MCF 10A (cell line): ENCODE results near the gene CLPTM1. TPM values are rescaled to one million over a fixed set of nuclear protein-coding genes. Genes with fewer than 3 reads are reported as not detected.
"Not testable (repeated sequence)": the region's sequence is repeated elsewhere in the genome, so short reads cannot be mapped to it uniquely, and the experiment has no call there.

ENCODE experiments used
- BruUV-seq: library from RNA; stranded (reverse); fragments of 400-500 nt; replicated peaks from 2 replicates; lab custom pipeline; 2021; lab: Mats Ljungman, UMichigan
- CTCF ChIA-PET: fragments of 300-600 bp; sonication (Branson Sonifier 250); formaldehyde crosslinking; extraction: SDS; loops from one replicate; lab custom pipeline; 2021; ENCODE audit warnings: antibody characterized with exemption, inconsistent platforms; lab: Yijun Ruan, JAX
- POLR2A ChIA-PET: fragments of 300-600, 350-650 bp; sonication (Branson Sonifier 250); formaldehyde crosslinking; extraction: SDS; loops from one replicate; lab custom pipeline; 2020; ENCODE audit warnings: antibody characterized with exemption, inconsistent platforms; lab: Yijun Ruan, JAX
- DNase-seq: peaks from one replicate; pipeline ENCODE4 v3.0.0-alpha.2; 2018; ENCODE audit not compliant: unreplicated experiment
- H3K27ac Mint-ChIP-seq: one replicate; pipeline ENCODE4 v1.8.0; 2022; ENCODE audit warnings: mild to moderate bottlenecking, low read depth, mixed read lengths; ENCODE audit not compliant: unreplicated experiment
- H3K27me3 Mint-ChIP-seq: one replicate; pipeline ENCODE4 v1.8.0; 2022; ENCODE audit warnings: mixed read lengths; ENCODE audit not compliant: insufficient read depth, unreplicated experiment
- H3K36me3 Mint-ChIP-seq: one replicate; pipeline ENCODE4 v1.8.0; 2022; ENCODE audit warnings: mild to moderate bottlenecking, moderate library complexity, mixed read lengths; ENCODE audit not compliant: insufficient read depth, unreplicated experiment
- H3K4me1 Mint-ChIP-seq: one replicate; pipeline ENCODE4 v1.8.0; 2022; ENCODE audit warnings: mixed read lengths; ENCODE audit not compliant: insufficient read depth, unreplicated experiment
- H3K4me3 Mint-ChIP-seq: one replicate; pipeline ENCODE4 v1.8.0; 2022; ENCODE audit warnings: mild to moderate bottlenecking, moderate library complexity, mixed read lengths; ENCODE audit not compliant: unreplicated experiment
- H3K9me3 Mint-ChIP-seq: one replicate; pipeline ENCODE4 v1.8.0; 2022; ENCODE audit warnings: mixed read lengths; ENCODE audit not compliant: unreplicated experiment
- CTCF ChIP-seq: fragments of 200-600 bp; IDR thresholded peaks from one replicate; pipeline ENCODE4 v1.8.0; 2022; ENCODE audit warnings: antibody characterized with exemption, mild to moderate bottlenecking; ENCODE audit not compliant: unreplicated experiment
- intact Hi-C: fragments of 100-400 bp; cut with micrococcal nuclease; formaldehyde crosslinking; loops from 2 replicates; pipeline ENCODE4 v1.14.1; 2022
- total RNA-seq: library from RNA; stranded (reverse); gene quantifications from 2 replicates; pipeline ENCODE4 v1.2.3, GENCODE V29; 2022

The CLPTM1 gene
- total RNA-seq, 1 experiment from 2014 or later, result 101 TPM

DNA sequence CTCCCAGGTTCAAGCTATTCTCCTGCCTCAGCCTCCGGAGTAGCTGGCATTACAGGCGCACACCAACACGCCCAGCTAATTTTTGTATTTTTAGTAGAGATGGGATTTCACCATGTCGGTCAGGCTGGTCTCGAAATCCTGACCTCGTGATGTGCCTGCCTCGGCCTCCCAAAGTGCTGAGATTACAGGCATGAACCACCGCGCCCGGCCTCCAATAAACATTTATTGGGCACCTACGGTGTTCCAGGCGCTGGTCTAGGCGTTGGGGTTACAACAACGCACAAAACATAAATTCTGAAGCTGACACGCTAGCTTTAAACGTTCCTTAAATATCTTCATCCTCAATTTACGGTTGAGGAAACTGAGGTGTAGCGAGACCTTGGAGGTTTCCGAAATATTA is 45.5 kb downstream of the CLPTM1 start:
- peak overlapping the region; percentile 94 for H3K27ac Mint-ChIP-seq
- ChIA-PET POLR2A (interaction anchor here (0.7 to 3.2 kb wide), 4 partner anchors 12 to 90 kb away, joined by 3 to 22 read pairs (median 4); partner anchors contain the start of gene CLASRP), CTCF (interaction anchor here (3.1 kb wide), 1 partner anchor 11 kb away, joined by 15 read pairs; no protein-coding TSS in a partner anchor)
- H3K27me3 Mint-ChIP-seq, DNase-seq, intact Hi-C loops, H3K9me3 Mint-ChIP-seq, H3K4me1 Mint-ChIP-seq, BruUV-seq: not testable (repeated sequence)
- peak overlapping the region; percentile 86 for H3K4me3 Mint-ChIP-seq
- H3K36me3 Mint-ChIP-seq, result peaks cover 50% of the 10 kb centered on the region

- Mint-ChIP-seq H3K27ac (peak within 1 kb of the TSS; percentile 94), H3K36me3 (peaks cover 55% of the 10 kb centered on the region), H3K9me3 (no peaks in the 10 kb centered on the region), H3K4me1 (peaks cover 8% of the 10 kb centered on the region), H3K27me3 (no peaks in the 10 kb centered on the region), H3K4me3 (peak within 1 kb of the TSS; percentile 86)
- DNase-seq, result peak; percentile 95
- intact Hi-C loops, result no loop called here
- BruUV-seq, result no TSS peak
- ChIA-PET POLR2A (interaction anchor here (0.6 to 3.2 kb wide), 9 partner anchors 12 to 309 kb away, joined by 3 to 22 read pairs (median 3); partner anchors contain the start of genes CLASRP, TOMM40 and TRAPPC6A), CTCF (no interaction called here)
- no peak for TF ChIP-seq CTCF
Measured at GRCh38 chr19:45001087-45001739, 46.0 kb downstream of the CLPTM1 start, which contains the start of gene RELB. Gene RELB, plus strand, starts transcription at chr19:45001464. Its CDS starts 116 bp downstream, at chr19:45001580.

DNA sequence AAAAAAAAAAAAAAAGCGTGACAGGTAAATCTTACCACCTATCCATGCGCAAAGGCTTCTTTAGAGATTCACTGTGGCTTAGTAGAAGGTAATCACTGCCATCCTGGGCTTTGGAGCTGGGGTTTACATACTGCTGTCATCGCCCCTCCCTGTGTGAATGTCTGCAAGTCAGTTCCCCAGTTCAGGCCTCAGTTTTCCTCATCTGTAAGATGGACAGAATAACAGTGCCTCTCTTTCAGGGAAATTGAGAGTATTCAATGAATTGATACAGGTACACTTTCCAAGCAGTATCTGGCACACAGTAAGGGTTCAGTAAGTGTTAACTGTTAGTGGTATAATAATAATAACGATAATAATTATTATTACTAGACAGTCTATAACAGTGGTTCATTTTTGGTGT is 48.3 kb downstream of the CLPTM1 start:
- no peaks in the 10 kb centered on the region for H3K9me3 Mint-ChIP-seq
- no peak for DNase-seq
- TSS peak; percentile 54 for BruUV-seq
- H3K36me3 Mint-ChIP-seq, result peaks cover 63% of the 10 kb centered on the region
- H3K27me3 Mint-ChIP-seq, result no peaks in the 10 kb centered on the region
- no peak overlapping the region for H3K4me3 Mint-ChIP-seq
- ChIA-PET CTCF (interaction anchor here (0.6 kb wide), 1 partner anchor 230 kb away, joined by 5 read pairs; no protein-coding TSS in a partner anchor), POLR2A (no interaction called here)
- H3K4me1 Mint-ChIP-seq, result peaks cover 8% of the 10 kb centered on the region
- TF ChIP-seq CTCF, result no peak
- intact Hi-C loops, result no loop called here
- H3K27ac Mint-ChIP-seq, result no peak overlapping the region

DNA sequence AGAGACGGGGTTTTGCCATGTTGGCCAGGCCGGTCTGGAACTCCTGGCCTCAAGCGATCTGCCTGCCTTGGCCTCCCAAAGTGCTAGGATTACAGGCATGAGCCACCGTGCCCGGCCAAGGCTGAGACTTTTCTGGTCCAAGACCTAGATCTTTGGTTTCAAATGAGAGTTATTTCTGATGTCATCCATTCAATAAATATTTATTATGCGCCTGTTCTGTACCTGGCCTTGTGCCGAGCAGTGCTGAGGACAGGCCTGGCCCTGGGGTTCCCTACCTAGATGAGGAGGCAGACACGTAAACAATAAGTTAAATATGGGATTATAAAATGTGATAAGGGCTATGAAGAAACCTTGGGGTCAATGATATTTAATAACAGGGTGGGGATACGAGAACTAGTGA is 50.6 kb downstream of the CLPTM1 start:
- TF ChIP-seq CTCF, result no peak
- Mint-ChIP-seq H3K4me3 (no peak overlapping the region), H3K9me3 (no peaks in the 10 kb centered on the region), H3K36me3 (peaks cover 77% of the 10 kb centered on the region), H3K4me1 (peaks cover 8% of the 10 kb centered on the region), H3K27ac (no peak overlapping the region), H3K27me3 (no peaks in the 10 kb centered on the region)
- no peak for DNase-seq
- CTCF ChIA-PET, result no interaction called here
- BruUV-seq, result no TSS peak
- intact Hi-C loops, result no loop called here
- POLR2A ChIA-PET, result interaction anchor here (1.1 kb wide), 1 partner anchor 33 kb away, joined by 3 read pairs; no protein-coding TSS in a partner anchor
